Neutrophil (primary cell): ENCODE results near the gene FLYWCH2.

Source experiments
- H3K27ac ChIP-seq: fragments of 200-600 bp; sonication (generic); 2 replicates; pipeline ENCODE4 v1.5.1; 2016; ENCODE audit warnings: mild to moderate bottlenecking, moderate library complexity
- H3K27me3 ChIP-seq: fragments of 200-600 bp; sonication (generic); 2 replicates; pipeline ENCODE4 v1.6.0; 2016; ENCODE audit warnings: mild to moderate bottlenecking
- H3K36me3 ChIP-seq: fragments of 200-600 bp; sonication (generic); 2 replicates; pipeline ENCODE4 v1.5.1; 2017
- H3K4me1 ChIP-seq, 2 experiments: fragments of 200-600 bp in 1 of 2; sonication (generic) in 1 of 2; 1 replicate in 1 of 2; 2 replicates in 1 of 2; pipeline versions ENCODE4 v1.5.1 to v1.6.1; 2013 to 2016; ENCODE audit warnings: low read depth in 1 of 2, low read length in 1 of 2, mild to moderate bottlenecking in 1 of 2, moderate library complexity in 1 of 2; ENCODE audit not compliant: control insufficient read depth in 1 of 2, insufficient read depth in 1 of 2
- H3K4me3 ChIP-seq, 2 experiments: fragments of 200-600 bp in 1 of 2; sonication (generic) in 1 of 2; 1 replicate in 1 of 2; 2 replicates in 1 of 2; pipeline ENCODE4 v1.5.1; 2013 to 2016; ENCODE audit warnings: low read depth in 1 of 2, low read length in 1 of 2, mild to moderate bottlenecking in 1 of 2, moderate library complexity in 1 of 2
- H3K9me3 ChIP-seq: fragments of 200-600 bp; sonication (generic); 2 replicates; pipeline ENCODE4 v1.5.1; 2016
- TF ChIP-seq, protein P1 (sequence below): fragments of 200-600 bp; sonication (generic); IDR thresholded peaks from 2 replicates; pipeline ENCODE4 v1.5.1; 2016; ENCODE audit warnings: antibody characterized with exemption

FLYWCH2 gene

DNA sequence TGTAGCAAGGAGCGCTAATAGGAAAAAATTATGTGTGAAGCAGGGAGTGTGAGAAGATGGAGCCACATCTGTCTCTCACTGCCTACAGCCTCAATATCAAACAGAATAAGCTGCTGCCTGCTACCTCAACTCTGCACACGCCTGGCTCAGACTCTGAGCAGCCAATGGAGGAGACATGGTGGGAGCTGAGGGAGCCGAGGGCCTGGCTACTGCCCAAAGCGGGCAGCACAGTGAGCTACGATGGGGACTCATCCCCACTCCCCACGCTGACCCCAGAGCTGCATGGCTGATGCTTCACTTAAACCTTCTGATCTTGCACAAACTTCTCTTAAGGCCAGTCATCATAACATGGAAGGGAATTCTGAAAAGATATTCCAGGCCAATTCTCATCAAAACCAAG lies 11.1 kb upstream of the FLYWCH2 start:
- peaks cover 17% of the 10 kb centered on the region for H3K27me3 ChIP-seq
- no peak overlapping the region for H3K27ac ChIP-seq
- peaks cover 13 to 16% of the 10 kb centered on the region in 2 experiments for H3K4me1 ChIP-seq
- H3K9me3 ChIP-seq = no peaks in the 10 kb centered on the region
- no peaks in the 10 kb centered on the region for H3K36me3 ChIP-seq
- H3K4me3 ChIP-seq = no peak overlapping the region
- TF ChIP-seq, protein P1, sequence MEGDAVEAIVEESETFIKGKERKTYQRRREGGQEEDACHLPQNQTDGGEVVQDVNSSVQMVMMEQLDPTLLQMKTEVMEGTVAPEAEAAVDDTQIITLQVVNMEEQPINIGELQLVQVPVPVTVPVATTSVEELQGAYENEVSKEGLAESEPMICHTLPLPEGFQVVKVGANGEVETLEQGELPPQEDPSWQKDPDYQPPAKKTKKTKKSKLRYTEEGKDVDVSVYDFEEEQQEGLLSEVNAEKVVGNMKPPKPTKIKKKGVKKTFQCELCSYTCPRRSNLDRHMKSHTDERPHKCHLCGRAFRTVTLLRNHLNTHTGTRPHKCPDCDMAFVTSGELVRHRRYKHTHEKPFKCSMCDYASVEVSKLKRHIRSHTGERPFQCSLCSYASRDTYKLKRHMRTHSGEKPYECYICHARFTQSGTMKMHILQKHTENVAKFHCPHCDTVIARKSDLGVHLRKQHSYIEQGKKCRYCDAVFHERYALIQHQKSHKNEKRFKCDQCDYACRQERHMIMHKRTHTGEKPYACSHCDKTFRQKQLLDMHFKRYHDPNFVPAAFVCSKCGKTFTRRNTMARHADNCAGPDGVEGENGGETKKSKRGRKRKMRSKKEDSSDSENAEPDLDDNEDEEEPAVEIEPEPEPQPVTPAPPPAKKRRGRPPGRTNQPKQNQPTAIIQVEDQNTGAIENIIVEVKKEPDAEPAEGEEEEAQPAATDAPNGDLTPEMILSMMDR = no peak

DNA sequence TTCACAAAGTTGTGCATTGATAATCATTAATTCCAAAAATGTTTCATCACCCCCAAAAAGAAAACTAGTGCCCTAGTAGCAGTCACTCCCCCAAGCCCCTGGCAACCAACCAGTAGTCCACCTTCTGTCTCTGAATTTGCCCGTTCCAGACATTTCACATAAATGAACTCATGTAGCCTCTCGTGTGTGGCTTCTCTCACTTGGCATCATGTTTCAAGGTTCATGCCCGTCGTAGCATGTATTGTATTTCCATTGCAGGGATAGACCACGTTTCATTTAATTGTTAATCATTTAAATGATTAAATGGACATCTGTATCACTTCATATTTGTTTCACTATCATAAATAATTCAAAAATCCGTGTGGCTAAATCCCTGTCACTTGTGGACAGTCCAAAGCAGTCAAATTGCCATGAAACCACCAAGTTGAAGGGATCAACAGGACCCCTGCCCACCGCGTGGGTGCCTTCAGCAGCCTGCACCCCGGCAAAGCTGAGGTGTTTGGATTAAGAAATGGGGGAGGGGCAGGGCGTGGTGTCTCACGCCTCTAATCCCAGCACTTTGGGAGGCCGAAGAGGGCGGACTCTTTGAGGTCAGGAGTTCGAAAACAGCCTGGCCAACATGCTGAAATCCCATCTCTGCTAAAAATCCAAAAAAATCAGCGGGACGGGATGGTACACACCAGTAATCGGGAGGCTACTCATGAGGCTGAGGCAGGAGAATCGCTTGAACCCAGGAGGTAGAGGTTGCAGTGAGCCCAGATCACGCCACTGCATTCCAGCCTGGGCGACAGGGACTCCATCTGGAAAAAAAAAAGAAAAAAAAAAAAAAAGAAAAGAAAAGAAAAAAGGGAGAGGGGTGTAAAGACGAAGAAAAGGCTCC lies 8.7 kb upstream of the FLYWCH2 start:
- peaks cover 36% of the 10 kb centered on the region for H3K27me3 ChIP-seq
- TF ChIP-seq, protein P1 = no peak
- no peak overlapping the region for H3K4me3 ChIP-seq
- H3K4me1 ChIP-seq = peaks cover 0 to 4% of the 10 kb centered on the region in 2 experiments
- no peaks in the 10 kb centered on the region for H3K9me3 ChIP-seq
- H3K27ac ChIP-seq = no peak overlapping the region
- no peaks in the 10 kb centered on the region for H3K36me3 ChIP-seq

DNA sequence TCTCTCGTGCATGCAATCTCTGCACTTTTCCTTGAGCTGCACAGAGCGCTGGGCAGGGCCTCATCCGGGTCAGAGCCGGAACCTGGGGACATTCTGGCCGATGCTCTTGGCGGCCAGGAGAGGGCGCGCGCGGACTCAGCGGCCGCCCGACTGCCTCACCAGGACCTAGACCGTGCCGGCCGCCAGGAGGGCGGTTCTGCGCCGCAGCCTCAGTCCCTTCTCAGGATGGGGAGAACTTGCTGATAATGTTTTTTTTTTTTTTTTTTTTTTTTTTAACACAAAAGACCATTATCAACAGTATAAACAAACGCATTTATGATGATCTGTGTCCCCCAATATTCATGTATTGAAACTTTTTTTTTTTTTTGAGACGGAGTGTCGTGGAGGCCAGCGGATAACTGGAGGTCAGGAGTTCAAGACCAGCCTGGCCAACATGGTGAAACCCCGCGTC lies 8.1 kb upstream of the FLYWCH2 start:
- peaks cover 43% of the 10 kb centered on the region for H3K27me3 ChIP-seq
- H3K36me3 ChIP-seq = no peaks in the 10 kb centered on the region
- H3K4me3 ChIP-seq = no peak overlapping the region
- H3K9me3 ChIP-seq = no peaks in the 10 kb centered on the region
- no peak overlapping the region for H3K27ac ChIP-seq
- TF ChIP-seq, protein P1 = peak; percentile 92
- H3K4me1 ChIP-seq = peaks cover 0 to 4% of the 10 kb centered on the region in 2 experiments

DNA sequence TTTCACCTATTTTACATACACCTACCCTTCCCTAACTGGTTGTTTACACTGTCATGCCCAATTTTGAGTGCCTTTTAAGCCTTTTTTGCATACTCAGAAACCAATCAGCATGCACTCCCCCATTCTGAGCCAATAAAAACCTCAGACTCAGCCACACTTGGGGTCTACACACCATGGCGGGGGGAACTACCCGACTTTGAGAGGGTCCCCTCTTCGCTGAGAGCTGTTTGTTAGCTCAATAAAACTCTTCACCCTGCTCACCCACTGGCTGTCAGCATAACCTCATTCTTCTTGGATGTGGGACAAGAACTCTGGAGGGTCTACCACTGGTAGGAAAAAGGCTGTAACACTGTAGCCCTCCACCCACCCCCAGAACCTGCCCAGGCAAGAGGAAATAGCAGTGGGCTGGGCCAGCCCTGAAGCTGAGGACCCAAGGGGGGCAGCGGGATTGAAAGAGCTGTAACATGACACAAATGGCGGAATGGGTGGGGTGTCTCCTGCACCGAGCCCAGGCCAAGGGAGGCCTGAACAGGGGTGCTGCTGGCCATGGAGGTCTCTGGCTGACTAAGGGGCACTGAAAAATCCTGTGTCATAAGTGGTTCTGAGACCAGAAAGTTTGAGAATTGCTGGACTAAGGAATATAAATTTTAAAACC lies 3.0 kb upstream of the FLYWCH2 start:
- Histone ChIP-seq H3K27ac (no peak overlapping the region), H3K36me3 (no peaks in the 10 kb centered on the region), H3K4me3 (no peak overlapping the region), H3K9me3 (no peaks in the 10 kb centered on the region), H3K4me1 (peaks cover 21 to 23% of the 10 kb centered on the region in 2 experiments), H3K27me3 (peaks cover 51% of the 10 kb centered on the region)
- TF ChIP-seq, protein P1 = no peak

DNA sequence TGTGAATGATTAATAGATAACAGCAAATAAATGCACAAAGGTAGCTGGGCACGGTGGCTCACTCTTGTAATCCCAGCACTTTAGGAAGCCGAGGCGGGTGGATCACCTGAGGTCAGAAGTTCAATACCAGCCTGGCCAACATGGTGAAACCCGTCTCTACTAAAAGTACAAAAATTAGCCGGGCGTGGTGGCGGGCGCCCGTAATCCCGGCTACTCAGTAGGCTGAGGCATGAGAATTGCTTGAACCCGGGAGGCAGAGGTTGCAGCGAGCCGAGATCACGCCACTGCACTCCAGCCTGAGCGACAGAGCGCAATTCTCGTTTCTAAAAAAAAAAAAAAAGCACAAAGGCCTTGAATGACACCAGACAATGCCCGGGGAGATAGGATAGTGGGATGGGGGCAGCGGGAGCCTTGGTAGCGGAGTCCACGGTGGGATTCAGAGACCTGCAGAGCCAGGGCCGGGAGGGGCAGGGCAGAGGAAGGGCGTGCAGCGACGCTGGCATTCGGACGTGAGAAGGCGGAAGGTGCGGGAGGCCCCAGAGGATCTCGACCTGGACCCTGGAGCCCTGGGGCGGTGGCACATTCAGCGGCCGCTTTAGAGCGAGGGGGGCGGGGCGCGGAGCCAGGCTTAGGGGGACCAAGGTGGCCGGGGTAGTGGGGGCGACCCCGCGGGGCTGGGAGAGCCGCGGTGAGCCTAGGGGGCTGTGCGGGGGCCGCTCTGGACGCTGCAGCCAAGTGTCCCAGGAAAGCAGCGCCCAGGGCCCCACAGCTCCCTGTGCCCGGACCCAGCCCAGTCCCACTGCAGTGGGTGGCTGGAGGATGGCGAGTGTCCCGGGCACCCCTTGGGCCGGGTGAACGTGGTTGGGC lies 999 bp upstream of the FLYWCH2 start:
- H3K4me1 ChIP-seq = peaks cover 23% of the 10 kb centered on the region in 2 experiments
- H3K27me3 ChIP-seq = peaks cover 40% of the 10 kb centered on the region
- H3K36me3 ChIP-seq = no peaks in the 10 kb centered on the region
- H3K9me3 ChIP-seq = no peaks in the 10 kb centered on the region
- peak overlapping the region; percentile 81 to 93 for H3K4me3 ChIP-seq
- H3K27ac ChIP-seq = peak overlapping the region; percentile 88
- TF ChIP-seq, protein P1 = no peak
